ENCODE measurements around the gene SLC15A4. TPM values are rescaled to one million over a fixed set of nuclear protein-coding genes. Genes with fewer than 3 reads are reported as not detected.
A peak's percentile ranks its signal among the peaks of the same experiment; 100 is the strongest.

Gene SLC15A4
- total RNA-seq, 1 donor from 2014 or later, result 31.3 TPM

DNA sequence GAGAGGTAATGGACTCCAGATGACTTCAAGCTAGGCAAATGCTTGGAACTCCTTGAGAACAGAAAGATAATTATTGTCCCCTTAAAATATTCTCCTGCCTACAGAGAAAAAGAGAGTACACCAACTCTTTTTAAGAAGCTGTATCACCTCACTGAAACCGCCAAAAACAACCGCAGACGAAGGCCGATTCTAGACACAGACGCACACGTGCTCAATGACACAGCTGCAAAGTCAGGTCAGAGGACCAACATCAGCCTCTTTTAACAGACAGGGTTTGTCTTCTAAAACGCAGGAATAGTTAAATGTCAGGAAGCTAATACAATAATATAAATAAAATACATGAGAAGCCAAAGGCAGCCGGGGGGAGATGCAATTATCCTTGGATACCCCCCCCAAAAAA, 19.0 kb downstream of the SLC15A4 start:
- Mint-ChIP-seq H3K4me1 (ENCODE audit: low read depth) (no peaks in the 10 kb centered on the region), H3K4me3 (ENCODE audit: low read depth) (no peak overlapping the region), H3K36me3 (ENCODE audit: insufficient read depth) (peaks cover 40% of the 10 kb centered on the region), H3K27me3 (no peaks in the 10 kb centered on the region), H3K27ac (no peak overlapping the region), H3K9me3 (ENCODE audit: low read depth) (no peaks in the 10 kb centered on the region)
- no peak for DNase-seq (ENCODE audit: low spot score, unreplicated experiment)
- TF ChIP-seq CTCF (IDR thresholded peaks at IDR 0.05; ENCODE audit: unreplicated experiment), result no peak

GRCh38 chr12:128803788-128804187, 20.0 kb downstream of the SLC15A4 start:
- Mint-ChIP-seq H3K9me3 (ENCODE audit: low read depth) (no peaks in the 10 kb centered on the region), H3K4me1 (ENCODE audit: low read depth) (no peaks in the 10 kb centered on the region), H3K27ac (no peak overlapping the region), H3K36me3 (ENCODE audit: insufficient read depth) (peaks cover 39% of the 10 kb centered on the region), H3K27me3 (no peaks in the 10 kb centered on the region), H3K4me3 (ENCODE audit: low read depth) (no peak overlapping the region)
- DNase-seq (ENCODE audit: low spot score, unreplicated experiment), result no peak
- TF ChIP-seq CTCF (IDR thresholded peaks at IDR 0.05; ENCODE audit: unreplicated experiment), result no peak

- no peaks in the 10 kb centered on the region for H3K9me3 Mint-ChIP-seq (ENCODE audit: low read depth)
- peaks cover 37% of the 10 kb centered on the region for H3K36me3 Mint-ChIP-seq (ENCODE audit: insufficient read depth)
- no peaks in the 10 kb centered on the region for H3K4me1 Mint-ChIP-seq (ENCODE audit: low read depth)
- DNase-seq (ENCODE audit: low spot score, unreplicated experiment), result no peak
- no peaks in the 10 kb centered on the region for H3K27me3 Mint-ChIP-seq
- TF ChIP-seq CTCF (IDR thresholded peaks at IDR 0.05; ENCODE audit: unreplicated experiment), result no peak
- H3K4me3 Mint-ChIP-seq (ENCODE audit: low read depth), result no peak overlapping the region
- H3K27ac Mint-ChIP-seq, result peak overlapping the region; percentile 41
Measured at GRCh38 chr12:128802756-128803155, 21.0 kb downstream of the SLC15A4 start.

- Mint-ChIP-seq H3K27me3 (no peaks in the 10 kb centered on the region), H3K9me3 (ENCODE audit: low read depth) (no peaks in the 10 kb centered on the region), H3K4me3 (ENCODE audit: low read depth) (no peak overlapping the region), H3K27ac (no peak overlapping the region), H3K4me1 (ENCODE audit: low read depth) (no peaks in the 10 kb centered on the region), H3K36me3 (ENCODE audit: insufficient read depth) (peaks cover 35% of the 10 kb centered on the region)
- no peak for DNase-seq (ENCODE audit: low spot score, unreplicated experiment)
- TF ChIP-seq CTCF (IDR thresholded peaks at IDR 0.05; ENCODE audit: unreplicated experiment), result no peak
Measured at GRCh38 chr12:128801879-128802391, 21.8 kb downstream of the SLC15A4 start.

DNA sequence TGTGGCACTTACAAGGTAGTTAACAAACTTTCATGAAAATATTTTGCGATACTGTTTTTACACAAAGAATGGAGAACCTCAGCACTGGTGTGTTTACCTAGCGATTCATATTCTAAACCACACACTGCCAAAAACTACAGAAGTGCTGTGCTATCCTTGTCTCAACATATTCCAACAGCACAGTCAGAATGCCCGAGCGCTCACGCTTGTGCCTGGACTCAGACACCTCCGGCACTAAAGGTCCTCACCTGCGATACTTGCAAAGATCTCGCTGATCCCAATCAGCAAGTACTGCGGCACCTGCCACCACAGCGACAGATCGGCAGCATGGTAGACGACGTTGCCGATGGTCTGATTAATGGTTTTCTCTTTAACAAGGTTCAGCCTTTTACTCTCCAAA, 23.2 kb downstream of the SLC15A4 start:
- Mint-ChIP-seq H3K9me3 (ENCODE audit: low read depth) (no peaks in the 10 kb centered on the region), H3K27ac (no peak overlapping the region), H3K4me3 (ENCODE audit: low read depth) (no peak overlapping the region), H3K27me3 (no peaks in the 10 kb centered on the region), H3K4me1 (ENCODE audit: low read depth) (no peaks in the 10 kb centered on the region), H3K36me3 (ENCODE audit: insufficient read depth) (peaks cover 37% of the 10 kb centered on the region)
- TF ChIP-seq CTCF (IDR thresholded peaks at IDR 0.05; ENCODE audit: unreplicated experiment), result no peak
- no peak for DNase-seq (ENCODE audit: low spot score, unreplicated experiment)
